Stomach (tissue), 4 donors: ENCODE data around the gene GLYAT.

Experiments used
- CTCF ChIP-seq, 7 experiments: fragments of 450-650 bp in 4 of 7; fragments of 200-600 bp in 3 of 7; sonication (generic) in 3 of 7; IDR thresholded peaks; one replicate each; pipeline ENCODE4 v1.5.1; 2016 to 2019; ENCODE audit warnings: antibody characterized with exemption in 7 of 7, control low read depth in 2 of 7, mild to moderate bottlenecking in 1 of 7
- EP300 ChIP-seq: sonication (generic); formaldehyde crosslinking; IDR thresholded peaks from one replicate; pipeline ENCODE4 v1.6.1; 2017; ENCODE audit warnings: antibody characterized with exemption
- POLR2AphosphoS5 ChIP-seq, 3 donors: sonication (generic); formaldehyde crosslinking; IDR thresholded peaks; one replicate each; pipeline ENCODE4 v1.6.1; 2016; ENCODE audit warnings: antibody characterized with exemption in 3 of 3

GRCh38 chr11:58742140-58742539 is 10.4 kb upstream of the GLYAT start:
- TF ChIP-seq POLR2AphosphoS5 (IDR thresholded peaks at IDR 0.05), result no peak
- TF ChIP-seq CTCF (IDR thresholded peaks at IDR 0.05), result no peak
- no peak for TF ChIP-seq EP300
